GM18517 (cell line): ENCODE data around the gene PCNT.
A peak's percentile ranks its signal among the peaks of the same experiment; 100 is the strongest.
"Not testable (repeated sequence)": the region's sequence is repeated elsewhere in the genome, so short reads cannot be mapped to it uniquely, and the experiment has no call there.

Experiments used
- ATAC-seq: cut with Tn5 transposase; IDR thresholded peaks from one replicate; pipeline ENCODE4 v1.9.1; 2021; ENCODE audit warnings: mild to moderate bottlenecking, moderate library complexity; ENCODE audit not compliant: unreplicated experiment

Gene PCNT

GRCh38 chr21:46356005-46356338 lies 32.0 kb downstream of the PCNT start:
- ATAC-seq, result no peak

- no peak for ATAC-seq
These were observed 32.8 kb downstream of the PCNT start for GRCh38 chr21:46356494-46357334.

- ATAC-seq, result no peak
These were observed 33.3 kb downstream of the PCNT start for GRCh38 chr21:46357335-46357604.

- no peak for ATAC-seq
These were observed 33.9 kb downstream of the PCNT start for GRCh38 chr21:46357684-46358425.

- no peak for ATAC-seq
These were observed 37.2 kb downstream of the PCNT start for GRCh38 chr21:46361176-46361575.

- ATAC-seq, result no peak
These were observed 38.0 kb downstream of the PCNT start for GRCh38 chr21:46361935-46362334.

DNA sequence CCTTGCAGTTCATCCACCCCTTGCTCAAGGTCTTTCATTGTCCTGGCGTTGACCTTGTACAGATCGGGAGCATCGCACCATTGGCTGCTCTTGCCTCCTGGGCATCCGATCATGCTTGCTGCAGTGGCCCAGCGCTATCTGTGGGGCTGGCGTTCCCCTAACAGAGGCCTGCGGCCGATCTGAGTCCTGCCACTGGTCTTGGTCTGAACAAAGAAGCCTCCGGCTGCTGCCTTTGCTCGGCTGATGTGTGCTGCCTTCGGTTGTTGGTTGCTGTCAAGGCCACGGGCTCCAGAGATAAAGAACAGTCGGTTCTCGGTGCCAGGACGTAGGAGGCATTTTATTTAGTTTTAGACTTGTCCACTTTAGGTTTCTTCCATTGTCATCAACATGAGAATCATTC lies 39.0 kb downstream of the PCNT start:
- no peak for ATAC-seq

- ATAC-seq, result no peak
These were observed 39.7 kb downstream of the PCNT start for GRCh38 chr21:46363698-46364097.

DNA sequence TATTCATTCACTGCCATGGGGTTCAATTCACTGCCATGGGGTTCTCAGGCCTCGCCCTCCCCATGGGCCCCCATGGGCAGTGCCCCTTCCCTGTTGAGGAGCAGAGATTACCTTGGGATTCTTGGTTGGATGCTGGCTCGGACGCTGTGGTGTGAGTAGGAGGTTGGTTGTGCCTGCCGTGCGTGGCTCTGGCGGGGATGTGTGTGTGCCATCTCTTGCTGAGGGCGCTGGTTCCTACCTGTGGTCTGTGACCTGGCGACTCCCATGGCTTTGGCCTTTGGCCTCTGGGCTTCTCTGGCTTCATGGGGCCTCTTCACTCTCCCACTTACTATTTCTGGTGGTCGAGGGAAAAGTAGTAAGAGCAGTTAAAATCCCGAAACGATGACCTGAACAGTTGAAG lies 42.1 kb downstream of the PCNT start:
- no peak for ATAC-seq

- no peak for ATAC-seq
These were observed 42.6 kb downstream of the PCNT start for GRCh38 chr21:46366561-46366960.

- ATAC-seq, result no peak
These were observed 43.0 kb downstream of the PCNT start for GRCh38 chr21:46366966-46367365.

DNA sequence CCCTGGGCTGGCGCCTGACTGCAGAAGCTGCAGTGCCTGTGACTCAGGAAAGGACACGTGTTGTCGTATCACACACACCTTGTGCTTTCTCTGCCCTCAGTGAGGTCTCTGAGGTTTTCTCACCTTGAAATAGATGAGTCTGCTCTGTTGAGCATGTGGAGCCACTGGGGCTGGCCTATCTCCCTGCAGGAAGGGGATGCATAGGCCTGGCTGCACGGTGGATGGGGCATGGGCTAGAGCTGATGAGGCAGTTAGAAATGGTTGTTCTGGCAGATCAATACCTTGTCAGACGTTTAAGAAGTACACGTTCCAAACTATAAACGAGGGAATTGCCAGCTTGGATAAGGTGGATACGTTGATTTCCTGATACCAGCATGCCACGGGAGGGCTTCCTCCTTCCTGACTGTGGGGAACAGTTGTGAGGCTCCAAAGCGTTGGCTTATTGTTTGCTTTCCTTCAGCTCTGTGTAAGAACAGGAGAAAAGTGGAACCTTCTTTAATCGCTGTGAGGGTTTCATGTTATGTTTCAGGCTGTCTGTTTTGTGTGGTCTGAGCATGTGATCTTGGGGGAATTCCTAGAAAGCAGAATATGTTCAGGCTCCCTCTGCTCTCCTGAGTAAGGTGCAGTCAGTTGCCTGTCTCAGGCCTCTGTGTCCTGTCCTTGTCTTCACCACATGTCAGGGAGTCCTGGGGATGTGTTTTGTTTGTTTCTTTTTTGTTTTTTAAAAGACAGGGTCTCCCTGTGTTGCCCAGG lies 44.8 kb downstream of the PCNT start:
- peak; percentile 68 for ATAC-seq

DNA sequence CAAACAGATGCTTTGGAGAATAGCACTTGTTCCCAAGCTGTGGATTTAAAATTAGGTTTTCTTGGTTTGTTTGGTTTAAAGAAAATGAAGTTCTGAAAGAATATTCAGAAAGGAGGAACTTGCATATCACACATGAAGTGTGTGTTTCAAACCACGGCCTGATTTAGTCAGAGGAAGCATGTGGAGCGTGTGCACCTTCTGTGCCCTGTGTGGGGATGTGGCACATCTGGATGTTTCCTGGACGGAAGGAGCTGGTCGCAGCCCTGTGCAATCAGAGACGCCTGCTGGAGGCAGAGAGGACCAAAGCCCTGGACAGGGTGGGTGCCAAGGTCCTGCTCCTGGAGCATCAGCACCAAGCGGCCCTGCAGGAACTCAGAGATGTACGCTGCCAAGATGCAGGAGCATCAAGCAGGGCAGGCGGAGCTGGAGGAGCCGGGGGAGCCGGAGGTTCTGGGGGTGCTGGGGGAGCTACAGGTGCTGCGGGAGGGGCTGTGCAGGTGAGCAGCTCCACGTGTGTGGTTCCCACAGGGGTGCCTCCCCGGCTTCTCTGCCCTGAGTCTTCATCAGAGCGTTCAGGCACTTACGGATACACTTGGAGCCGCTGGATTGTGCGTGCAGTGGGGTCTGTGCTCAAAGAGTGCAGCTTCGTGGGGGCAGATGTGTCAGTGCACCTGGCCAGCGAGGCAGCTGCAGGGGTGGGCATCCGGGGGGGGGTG lies 45.7 kb downstream of the PCNT start:
- no peak for ATAC-seq

DNA sequence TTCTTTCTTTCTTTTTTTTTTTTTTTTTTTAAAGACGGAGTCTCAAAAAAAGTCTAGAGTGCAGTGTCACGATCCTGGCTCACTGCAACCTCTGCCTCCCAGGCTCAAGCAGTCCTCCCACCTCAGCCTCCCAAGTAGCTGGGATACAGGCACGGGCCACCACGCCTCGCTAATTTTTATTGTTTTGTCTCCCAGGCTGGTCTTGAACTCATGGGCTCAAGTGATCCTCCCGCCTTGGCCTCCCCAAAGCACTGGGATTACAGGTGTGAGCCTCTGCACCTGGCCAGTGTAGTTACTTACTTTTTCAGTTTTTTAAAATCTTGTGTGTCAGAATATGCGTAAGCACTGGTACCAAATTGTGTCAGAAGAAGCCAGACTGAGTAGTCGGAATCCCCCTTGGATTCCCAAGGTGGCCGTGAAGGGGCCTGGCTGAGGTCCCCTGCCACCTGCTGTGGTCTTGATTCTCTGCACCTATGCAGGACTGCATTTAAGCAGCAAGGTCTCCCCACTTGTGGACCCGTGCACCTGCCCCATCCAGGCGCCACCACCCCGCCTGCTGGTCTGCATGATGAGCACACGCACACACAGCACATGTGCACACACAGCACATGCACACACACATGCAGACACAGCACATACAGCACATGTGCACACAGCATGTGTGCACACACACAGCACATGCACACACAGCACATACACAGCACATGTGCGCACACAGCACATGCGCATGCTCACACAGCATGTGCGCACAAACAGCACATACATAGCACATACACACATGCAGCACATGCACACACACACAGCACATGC lies 47.5 kb downstream of the PCNT start:
- no peak for ATAC-seq

- ATAC-seq, result no peak
These were observed 48.1 kb downstream of the PCNT start for GRCh38 chr21:46372014-46372485.

GRCh38 chr21:46372947-46373346 lies 49.0 kb downstream of the PCNT start:
- not testable (repeated sequence) for ATAC-seq

DNA sequence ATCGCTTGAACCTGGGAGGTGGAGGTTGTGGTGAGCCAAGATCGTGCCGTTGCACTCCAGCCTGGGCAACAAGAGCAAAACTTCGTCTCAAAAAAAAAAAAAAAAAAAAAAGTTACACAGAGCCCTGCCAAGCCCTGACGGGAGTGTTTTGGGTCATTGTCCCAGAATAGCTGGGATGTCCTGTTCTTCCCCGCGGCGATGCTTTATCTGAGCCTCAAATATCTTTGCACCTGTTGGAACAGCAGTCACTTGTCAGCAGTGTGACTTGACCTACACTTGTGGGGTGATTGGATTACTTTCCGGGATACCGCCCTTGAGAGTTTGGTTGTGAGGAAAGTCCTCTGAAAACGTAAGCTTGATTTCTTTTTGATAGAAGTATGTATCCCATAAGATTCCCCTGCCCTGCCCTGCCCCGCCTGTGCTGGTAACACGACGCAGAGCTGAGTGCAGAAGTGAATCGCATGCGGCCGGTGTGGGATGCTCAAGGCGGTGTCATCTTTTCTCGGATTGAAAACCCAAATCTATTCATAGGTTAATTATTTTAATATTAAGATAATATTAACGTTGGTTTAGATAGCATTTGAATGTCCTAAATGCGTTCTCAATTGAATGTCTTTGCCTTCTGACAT lies 50.9 kb downstream of the PCNT start:
- no peak for ATAC-seq

DNA sequence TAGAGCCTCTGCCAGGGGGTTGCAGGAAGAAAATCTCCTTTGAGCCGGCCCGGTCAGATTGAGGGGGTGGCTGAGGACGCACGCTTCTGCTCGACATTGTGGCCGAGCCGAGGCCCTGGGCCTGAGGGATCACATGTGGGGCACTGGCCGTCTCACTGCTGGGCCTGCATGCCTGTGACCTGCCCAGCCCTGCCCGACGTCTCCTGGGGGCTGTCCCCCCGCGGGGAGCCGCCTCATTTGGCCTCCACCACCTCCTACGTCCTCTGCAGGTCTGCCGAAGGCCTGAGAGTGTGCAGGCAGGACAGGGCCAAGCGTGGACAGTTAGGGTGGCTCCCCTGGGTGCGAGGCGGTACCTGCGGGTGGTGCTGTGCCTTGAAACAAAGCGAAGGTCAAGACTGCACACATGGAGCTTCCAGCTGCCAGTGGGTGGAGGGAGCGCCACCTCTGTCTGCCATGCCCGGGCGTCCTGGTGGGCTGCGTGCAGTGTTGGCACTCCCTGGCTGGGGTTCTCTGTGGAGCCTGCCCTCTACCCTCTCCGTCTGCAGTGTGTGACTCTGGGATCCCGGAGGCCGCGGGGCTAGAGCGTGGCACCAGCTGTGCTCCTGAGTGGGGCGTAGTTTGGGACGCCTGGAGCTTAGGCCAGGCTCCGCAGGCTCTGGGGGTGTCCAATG lies 51.7 kb downstream of the PCNT start:
- no peak for ATAC-seq

DNA sequence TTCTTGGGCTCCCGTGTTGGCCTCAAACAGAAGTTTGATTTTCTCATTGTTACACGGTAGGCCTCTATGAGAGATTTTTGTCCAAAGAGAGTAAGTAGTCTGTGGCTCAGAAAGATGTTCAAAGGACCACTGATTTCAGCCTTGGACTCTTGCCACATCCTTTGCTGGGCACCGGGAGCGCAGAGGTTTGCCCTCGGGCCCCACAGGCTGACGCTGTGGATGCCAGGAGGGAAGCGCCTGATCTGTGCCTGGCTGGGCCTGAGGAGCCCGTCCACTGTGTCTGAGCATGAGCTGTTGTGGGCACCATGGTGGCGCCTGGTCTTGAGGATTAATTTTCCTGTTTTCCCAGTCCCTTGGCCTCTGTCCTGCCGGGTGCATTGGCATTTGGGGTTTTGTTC lies 52.3 kb downstream of the PCNT start:
- ATAC-seq, result no peak
